ENCODE results near the gene AFF3.

- TF ChIP-seq, protein P1, sequence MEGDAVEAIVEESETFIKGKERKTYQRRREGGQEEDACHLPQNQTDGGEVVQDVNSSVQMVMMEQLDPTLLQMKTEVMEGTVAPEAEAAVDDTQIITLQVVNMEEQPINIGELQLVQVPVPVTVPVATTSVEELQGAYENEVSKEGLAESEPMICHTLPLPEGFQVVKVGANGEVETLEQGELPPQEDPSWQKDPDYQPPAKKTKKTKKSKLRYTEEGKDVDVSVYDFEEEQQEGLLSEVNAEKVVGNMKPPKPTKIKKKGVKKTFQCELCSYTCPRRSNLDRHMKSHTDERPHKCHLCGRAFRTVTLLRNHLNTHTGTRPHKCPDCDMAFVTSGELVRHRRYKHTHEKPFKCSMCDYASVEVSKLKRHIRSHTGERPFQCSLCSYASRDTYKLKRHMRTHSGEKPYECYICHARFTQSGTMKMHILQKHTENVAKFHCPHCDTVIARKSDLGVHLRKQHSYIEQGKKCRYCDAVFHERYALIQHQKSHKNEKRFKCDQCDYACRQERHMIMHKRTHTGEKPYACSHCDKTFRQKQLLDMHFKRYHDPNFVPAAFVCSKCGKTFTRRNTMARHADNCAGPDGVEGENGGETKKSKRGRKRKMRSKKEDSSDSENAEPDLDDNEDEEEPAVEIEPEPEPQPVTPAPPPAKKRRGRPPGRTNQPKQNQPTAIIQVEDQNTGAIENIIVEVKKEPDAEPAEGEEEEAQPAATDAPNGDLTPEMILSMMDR (IDR thresholded peaks at IDR 0.05): no peak
- TF ChIP-seq POLR2A (IDR thresholded peaks at IDR 0.05): no peak
Measured at GRCh38 chr2:100145893-100146656, 3.7 kb upstream of the AFF3 start.

Data from uterus (tissue), 2 donors.